Measurements from ENCODE around the gene FBN2.
A peak's percentile ranks its signal among the peaks of the same experiment; 100 is the strongest.

FBN2 gene

DNA sequence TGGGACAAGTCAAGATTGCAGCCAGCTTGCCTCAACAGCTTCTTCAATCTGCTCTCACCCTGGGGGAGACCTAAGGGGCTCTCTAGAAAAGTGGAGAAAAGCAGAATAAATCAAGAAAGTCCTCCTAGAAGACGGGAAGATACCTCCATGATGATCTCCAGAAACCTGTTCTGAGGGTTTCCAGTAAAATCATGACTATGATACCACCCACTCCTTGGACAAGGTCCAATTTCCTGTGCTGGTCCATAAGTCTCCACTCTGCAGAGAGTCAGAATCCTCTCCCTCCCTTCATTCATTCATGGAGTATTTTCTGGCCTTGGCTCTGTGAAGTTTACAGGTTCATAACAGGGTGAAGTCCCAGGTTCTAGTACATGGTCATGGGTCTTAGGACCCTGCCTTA lies 285.8 kb downstream of the FBN2 start:
- DNase-seq (ENCODE audit: low spot score) = no peak

DNA sequence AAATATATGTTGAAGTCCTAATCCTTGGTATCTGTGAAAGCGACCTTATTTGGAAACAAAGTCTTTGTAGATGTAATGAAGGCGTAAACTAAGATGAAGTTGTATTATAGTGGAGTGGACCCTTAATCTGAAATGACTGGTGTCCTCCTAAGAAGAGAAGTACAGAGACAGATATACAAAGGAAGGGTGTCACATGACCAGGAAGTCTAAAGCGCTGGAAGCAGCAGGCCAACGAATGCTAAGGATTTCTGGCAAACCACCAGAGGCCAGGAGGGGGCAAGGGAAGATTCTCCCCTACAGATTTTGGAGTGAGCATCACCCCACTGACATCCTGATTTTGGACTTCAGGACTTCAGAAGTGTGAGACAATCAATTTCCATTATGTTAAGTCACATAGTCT lies 292.1 kb downstream of the FBN2 start:
- DNase-seq (ENCODE audit: low spot score) = no peak

DNA sequence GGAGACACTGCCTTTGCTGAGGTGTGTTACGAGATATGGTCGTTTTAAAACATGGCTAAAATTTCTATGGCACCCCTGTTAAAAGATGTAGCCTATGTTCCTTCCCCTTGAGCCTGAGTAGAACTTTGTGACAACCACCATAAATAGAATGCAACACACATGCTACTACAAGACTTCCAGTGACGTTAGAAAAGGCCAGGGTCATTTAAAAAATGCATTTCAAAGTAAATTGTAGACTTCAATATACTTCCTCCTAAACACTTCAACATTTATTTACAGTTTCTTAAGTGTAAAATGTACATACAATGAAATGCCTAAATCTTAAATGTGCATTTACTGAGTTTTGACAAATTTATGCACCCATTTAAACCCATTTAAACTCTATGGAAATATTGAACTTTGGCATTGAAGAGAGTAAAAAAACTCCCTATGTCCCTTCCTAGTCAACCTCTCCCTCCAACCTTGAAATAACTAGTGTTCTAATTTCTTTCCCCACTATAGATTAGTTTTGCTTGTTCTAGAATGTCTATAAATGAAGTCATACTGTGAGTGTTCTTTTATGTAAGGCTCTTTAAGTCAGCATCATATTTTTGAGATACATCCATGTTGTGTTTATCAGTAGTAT lies 294.0 kb downstream of the FBN2 start:
- no peak for DNase-seq (ENCODE audit: low spot score)

DNA sequence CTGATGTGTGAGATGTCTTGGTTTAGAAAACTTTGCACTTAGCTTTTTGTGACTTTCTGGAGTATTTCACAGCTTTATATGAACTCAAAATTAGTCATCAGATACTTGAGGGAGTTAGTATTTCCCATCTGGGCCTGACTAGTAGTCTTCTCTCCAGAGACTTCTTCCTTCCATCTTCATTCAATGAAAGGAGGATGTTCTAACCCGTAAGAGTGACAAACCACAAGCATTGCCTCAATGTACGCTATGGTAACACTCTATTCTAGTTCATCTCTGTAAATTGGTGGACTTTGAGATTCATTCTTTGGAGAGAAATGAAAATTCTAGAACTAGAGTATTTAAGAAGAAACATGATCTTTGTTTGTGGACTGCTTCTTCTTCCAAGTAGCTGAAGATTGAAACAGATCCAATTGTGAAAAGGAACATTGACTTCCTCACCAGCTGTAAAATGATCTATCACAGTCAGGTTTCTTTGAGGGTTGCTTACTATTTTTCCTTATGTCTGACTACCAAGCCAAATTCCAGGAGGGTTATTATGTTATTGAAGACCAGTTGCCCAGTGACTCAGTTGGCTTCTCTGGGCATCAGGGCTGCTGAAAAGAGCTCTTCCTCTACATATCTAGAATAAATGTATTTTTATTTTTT lies 296.9 kb downstream of the FBN2 start:
- no peak for DNase-seq (ENCODE audit: low spot score)

DNA sequence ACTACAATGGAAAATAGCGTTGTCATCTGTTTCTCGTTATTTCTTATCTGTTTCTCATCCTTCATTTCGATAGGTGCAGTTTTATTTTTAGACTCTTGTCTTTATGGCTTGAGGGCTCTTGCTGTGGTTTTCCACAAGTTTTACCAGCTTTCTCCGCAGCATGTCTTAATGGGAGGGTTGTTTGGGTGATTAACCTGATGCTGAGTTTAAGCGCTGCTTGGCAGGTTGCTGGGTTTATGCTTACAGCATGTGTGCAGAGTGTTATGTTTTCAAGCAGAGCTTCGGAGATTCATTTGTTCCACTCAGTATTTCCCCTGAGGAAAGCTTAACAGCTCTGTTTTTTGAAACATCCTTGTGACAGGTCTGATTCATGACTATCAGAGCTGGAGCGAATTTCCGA lies 300.5 kb downstream of the FBN2 start:
- no peak for DNase-seq (ENCODE audit: low spot score)

DNA sequence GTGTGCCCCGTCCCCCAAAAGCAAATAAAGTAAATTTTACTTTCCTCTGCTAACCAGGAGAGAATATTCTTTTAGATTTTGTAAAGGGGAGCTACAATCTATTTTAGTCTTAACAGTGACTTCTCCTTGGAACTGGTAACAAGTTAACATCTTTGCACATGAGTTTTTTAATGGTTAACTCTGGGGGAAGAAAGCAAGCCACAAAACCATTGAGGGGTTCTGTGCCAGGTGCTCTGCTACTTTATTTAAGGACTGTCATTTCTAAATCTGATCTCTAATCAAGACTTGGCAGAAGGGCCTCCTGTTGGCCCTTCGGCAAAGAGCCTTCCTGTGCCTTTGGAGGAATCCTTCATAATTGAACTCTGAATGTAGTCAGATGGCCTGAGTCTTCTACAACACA lies 301.0 kb downstream of the FBN2 start:
- DNase-seq (ENCODE audit: low spot score) = no peak

DNA sequence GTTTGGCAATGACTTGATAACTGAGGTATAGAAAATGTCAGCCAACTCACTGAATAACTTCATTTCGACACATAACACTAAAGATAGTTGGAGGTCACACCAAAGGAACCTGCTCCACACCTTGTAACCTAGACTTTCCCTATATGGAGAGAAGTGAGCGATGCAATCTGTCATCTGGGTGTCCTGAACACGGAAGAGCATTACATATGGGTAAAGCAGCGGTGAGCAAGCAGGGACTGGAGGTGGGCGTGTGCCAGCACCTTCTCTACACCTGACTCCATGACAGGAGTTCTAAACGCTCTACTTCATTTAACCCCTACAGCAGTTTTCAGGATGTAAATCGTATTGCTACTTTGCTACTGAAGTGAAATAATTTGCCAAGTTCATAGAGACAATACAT lies 301.7 kb downstream of the FBN2 start:
- DNase-seq (ENCODE audit: low spot score) = no peak

DNA sequence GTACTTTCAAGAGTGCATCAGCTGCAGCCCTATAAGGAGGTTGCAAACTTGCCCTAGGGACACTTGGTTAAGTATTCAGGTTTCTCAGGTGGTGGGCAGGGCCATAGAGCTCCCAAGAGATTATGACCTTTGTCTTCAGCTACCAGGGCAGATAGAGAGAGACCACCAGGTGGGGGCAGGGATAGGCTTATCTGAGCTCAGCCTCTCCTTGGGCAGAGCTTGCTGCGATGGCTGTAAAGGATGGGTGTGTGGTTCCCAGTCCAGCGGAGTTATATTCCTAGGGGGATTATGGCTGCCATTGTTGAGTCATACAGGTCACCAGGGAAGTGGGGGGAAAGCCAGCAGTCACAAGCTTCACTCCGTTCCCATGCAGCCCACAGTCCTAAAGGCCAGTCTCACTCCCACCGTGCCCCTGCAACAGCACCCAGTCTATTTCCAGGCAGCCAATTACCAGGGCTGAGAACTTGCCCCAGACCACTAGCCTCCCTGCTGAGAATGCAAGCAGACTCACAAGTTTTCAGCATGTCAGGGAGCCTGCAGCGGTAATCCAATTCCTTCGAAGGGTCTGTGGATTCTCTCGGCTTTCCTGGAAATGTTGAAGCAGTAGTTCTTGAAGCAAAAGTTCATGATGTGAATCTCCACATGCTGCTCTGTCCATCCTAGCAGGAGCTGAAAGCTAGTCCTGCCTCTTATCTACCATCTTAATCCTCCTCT lies 303.0 kb downstream of the FBN2 start:
- no peak for DNase-seq (ENCODE audit: low spot score)

DNA sequence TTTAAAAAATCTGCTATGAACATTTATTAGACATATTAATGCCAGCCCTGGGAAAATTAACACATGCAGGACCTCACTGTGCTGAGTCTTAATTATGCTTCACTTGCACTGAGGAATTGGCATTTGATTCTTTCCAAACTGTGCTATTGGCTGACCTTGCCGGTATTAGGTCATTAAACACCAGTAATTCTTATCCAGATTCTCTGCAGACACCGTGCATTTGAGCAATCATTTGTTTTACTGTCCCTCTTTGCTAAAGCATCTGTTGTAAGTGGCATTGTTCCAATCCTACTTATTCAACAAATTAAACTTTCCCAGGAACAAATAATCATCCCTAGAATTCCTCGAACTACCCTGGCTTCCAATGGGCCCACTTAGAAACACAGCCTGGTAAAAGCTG lies 309.5 kb downstream of the FBN2 start:
- DNase-seq (ENCODE audit: low spot score) = no peak

DNA sequence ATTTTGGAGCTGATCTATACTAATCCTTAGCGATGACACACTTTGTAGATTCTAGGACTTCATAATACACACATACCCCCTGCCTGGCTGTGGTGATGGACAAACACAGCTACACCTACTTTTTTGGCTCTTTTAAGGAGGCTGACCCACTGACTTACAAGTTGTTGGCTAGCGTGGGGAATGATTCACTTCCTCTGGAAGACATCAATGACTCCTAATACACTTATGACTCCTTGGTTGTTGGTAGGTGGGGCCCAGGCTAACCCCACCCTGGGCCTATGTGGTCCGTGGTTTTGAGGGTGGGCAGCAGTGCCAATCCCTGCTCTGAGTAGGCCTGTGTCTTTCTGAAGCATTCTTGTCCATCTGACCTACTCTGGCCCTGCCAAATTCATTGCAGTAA lies 310.0 kb downstream of the FBN2 start:
- no peak for DNase-seq (ENCODE audit: low spot score)

DNA sequence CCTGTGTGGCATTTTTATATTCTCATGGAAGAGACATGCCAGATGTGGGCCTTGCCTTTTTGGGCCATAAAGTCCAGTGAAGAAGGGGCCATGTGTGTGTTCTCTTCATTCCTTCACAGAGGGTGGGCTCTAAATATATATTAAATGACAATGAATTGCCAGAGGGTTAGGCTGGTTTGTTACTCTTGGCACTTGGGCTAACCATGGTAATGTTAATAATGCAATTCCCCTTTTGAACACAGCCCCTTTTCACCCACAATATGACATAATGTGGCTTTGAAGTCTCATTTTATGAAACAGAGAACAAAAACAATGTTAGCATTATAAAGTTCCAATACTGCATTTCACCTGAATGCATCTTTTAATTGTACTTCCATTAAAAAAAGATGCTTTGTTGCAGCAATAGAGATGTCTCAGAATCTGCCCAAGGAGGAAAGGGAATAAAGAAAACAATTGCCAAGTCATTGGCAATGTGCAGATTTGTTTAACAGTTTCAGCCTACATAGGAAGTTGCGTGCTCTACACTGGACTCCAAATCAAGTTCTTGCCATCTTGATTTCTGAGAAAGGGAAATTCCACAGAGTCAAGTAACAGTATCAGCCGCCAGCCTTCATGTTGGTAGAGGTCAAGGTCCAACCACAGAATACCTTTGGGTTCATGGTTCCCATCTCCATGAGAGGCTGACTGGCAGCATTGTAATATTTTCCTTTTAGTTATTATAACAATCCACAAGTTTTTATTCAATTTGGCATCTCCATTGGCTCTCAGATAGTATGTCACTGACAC lies 312.6 kb downstream of the FBN2 start:
- no peak for DNase-seq (ENCODE audit: low spot score)

DNA sequence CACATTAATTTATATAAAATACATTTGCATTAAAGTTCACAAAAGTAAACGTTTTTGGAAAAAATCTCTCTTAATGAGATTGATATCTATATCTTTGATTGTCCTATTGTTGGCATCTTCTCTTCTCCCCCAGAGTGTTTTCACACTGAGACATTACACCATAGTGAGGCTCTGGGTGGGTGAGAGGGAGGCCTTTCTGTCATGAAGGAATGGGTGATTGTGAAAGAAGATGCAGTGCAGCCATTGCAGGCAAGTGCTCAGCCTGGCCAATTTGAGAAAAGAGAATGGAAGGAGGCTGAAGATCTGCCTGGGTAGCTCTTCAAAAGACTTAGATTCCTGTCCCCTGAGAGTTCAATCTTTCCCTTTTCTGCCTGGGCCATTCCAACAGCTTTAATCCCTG lies 313.7 kb downstream of the FBN2 start:
- DNase-seq (ENCODE audit: low spot score) = no peak

DNA sequence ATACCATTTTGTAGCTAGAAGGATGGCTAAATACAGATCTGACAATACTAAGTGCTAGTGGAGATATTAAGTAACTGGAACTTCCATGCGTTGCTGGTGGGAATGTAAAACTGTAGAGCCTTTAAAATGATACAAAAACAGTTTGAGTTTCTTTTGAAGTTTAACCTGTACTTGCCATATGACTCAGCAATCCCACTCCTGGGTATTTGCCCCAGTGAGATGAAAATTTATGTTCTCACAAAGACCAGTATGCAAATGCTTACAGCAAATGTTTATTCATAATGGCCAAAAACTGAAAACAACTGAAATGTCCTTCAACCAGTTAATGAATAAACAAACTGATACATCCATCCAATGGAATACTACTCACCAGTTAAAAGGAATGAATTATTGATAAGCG lies 317.2 kb downstream of the FBN2 start:
- DNase-seq (ENCODE audit: low spot score) = no peak

DNA sequence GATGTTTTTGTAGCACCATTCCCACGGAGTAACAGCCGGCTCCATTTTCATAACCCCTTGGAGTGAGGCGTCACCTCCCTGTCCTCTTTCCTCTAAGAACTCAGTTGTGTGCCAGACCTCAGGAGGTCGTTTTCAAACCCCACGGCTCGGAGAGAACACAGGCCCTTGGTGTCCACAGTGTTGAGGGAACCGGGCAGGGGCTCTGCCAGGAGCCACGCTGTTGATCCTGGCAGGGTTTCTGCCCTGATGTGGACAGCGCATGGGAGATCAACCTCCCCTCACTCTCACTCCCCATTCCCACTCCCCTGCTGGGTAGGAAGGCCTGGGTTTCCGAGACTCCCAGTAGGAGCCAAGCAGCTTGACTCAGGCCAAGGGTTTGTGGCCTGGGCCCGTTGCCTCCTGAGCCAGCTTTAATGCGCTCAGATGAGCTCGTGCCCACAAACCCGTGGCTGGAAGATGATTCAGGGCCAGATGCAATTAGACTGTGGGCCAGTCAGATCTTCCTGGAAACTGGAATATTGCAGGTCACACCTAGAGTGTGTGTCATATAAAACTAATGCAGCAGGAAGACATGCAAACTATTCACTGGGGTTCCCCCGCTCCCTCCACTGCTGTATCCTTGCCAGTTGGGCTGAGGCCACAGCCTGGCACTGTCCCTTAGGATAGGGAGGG lies 321.0 kb downstream of the FBN2 start:
- DNase-seq (ENCODE audit: low spot score) = no peak

DNA sequence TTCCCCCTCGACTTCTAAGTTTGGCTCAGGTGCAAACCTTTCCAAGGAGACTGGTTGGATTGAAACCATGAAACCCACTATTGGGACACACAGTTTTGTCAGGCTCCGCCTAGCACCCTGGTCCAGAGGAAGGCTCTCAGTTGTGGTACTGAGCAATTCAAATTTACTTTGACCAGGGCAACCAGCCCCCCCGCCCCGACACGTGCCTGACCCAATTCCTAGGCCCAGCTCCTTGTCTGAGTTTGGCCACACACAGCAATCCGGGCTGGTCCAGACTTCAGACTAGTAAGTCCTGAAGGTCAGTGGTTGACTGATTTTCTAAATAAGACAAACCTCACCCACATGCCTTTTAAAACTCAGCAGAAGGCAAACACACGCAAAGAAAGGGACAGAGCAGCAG lies 321.8 kb downstream of the FBN2 start:
- no peak for DNase-seq (ENCODE audit: low spot score)

DNA sequence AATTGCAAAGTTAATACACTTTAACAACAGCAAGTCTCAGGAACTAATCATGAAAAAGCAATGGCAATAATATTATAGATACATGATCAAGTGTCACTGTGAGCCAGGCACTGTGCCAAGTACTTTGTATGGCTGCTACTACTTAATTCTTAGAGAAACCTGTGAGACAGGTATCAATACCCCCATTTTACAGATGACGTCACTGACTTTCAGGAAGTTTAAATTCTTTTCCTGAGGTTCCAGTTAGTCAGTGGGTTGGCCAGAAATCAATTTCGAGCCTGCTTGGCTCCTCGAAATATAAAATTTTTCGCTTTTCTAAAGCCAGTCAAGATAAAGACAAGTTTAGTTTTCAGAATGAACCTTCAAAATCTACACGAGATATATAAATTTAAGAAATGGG lies 324.2 kb downstream of the FBN2 start:
- DNase-seq (ENCODE audit: low spot score) = no peak

DNA sequence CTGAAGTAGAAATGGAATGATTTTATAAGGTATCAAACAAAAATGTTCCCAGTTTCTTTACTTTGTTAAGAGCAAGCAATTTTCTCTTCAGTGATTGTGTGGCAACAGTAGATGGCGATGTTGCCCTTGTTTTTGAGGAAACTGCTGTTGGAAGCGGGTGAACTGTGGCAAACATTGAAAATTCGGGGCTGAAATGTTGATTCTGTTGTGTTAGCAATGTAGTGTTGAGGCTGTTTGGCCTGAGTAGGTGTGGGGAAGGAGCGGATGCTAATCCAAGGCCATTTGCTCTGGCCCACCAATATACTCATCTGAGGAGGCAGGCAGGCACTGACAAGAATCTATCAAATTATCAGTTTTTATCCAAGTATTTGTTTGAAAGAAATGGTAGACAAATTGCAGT lies 324.7 kb downstream of the FBN2 start:
- DNase-seq (ENCODE audit: low spot score) = peak; percentile 9

DNA sequence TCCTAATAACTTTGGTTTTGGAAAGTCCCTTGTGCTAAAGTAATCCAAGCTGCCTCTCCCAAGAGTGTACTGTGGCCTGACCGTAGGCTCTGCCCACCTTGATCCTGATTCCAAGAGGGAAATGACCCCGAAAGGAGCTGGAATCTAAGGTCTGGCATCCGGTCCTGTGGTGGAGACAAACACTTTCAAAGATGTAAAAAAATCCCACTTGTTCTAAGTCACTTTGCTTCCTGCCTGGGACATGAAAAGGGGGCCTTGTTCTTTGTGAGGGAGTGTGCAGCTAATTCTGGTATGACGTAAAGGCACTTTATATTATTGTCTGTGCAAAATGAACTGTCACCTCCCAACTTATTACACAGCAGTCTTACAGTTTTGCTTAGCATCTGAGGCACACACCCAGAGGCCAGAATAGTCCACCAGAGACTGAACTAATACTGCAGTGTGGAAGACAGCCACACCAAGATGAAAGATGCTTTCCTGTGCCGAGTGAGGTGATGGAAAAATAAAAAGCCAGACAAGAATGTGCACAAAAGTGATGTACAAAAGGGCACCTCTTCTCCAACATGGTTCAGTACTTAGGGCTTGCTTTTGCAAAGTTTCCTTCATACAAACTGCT lies 325.7 kb downstream of the FBN2 start:
- DNase-seq (ENCODE audit: low spot score) = no peak

DNA sequence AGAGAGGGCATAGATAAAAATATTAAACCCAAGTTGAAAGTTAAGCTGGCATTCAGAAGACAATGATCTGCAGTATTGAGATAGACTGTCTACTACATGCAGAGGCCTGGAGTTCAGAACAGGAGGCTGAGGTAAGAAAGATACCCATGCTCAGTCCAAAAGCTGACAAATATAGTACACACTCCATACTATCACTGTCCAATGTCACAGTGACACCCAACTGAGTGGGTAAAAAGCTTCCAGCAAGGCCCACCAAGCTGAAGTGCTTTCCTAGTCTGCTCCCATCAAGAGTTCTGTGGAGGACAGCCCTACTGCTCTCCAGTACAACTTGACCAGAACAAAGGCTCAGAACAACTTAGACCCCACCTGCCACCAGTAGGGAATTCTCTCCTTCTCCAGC lies 329.6 kb downstream of the FBN2 start:
- no peak for DNase-seq (ENCODE audit: low spot score)
